Esophagus muscularis mucosa (tissue), 3 donors: ENCODE measurements around the gene ASXL3.

Experiments used
- CTCF ChIP-seq, 3 experiments: fragments of 200-600 bp in 2 of 3; fragments of 450-650 bp in 1 of 3; sonication (generic) in 2 of 3; IDR thresholded peaks; one replicate each; pipeline ENCODE4 v1.5.1; 2017 to 2019; ENCODE audit warnings: antibody characterized with exemption in 3 of 3, mild to moderate bottlenecking in 2 of 3, moderate library complexity in 1 of 3
- POLR2A ChIP-seq: fragments of 450-650 bp; IDR thresholded peaks from one replicate; pipeline ENCODE4 v1.6.1; 2017; ENCODE audit warnings: antibody characterized with exemption, moderate library complexity, mild to moderate bottlenecking, low read depth

- TF ChIP-seq CTCF (IDR thresholded peaks at IDR 0.05) (no peak), POLR2A (no peak)
Observed at GRCh38 chr18:33579349-33580215, 1.6 kb downstream of the ASXL3 start.
